Coronary artery (tissue), 2 donors: ENCODE results near the gene PRKAR2A.
"Not testable (repeated sequence)": the region's sequence is repeated elsewhere in the genome, so short reads cannot be mapped to it uniquely, and the experiment has no call there.

Experiments
- DNase-seq: peaks from one replicate; pipeline ENCODE4 v3.0.0-alpha.2; 2017; ENCODE audit warnings: low spot score
- H3K27ac ChIP-seq, 2 donors: fragments of 200-600 bp; sonication (generic); one replicate each; pipeline ENCODE4 v1.5.1; 2016 to 2019
- H3K4me3 ChIP-seq: fragments of 200-600 bp; sonication (generic); 2 replicates; pipeline ENCODE4 v1.5.1; 2016; ENCODE audit warnings: mild to moderate bottlenecking, moderate library complexity
- TF ChIP-seq, protein P1 (sequence below): fragments of 200-600 bp; sonication (generic); IDR thresholded peaks from one replicate; pipeline ENCODE4 v1.5.1; 2019; ENCODE audit warnings: antibody characterized with exemption

Gene PRKAR2A

DNA sequence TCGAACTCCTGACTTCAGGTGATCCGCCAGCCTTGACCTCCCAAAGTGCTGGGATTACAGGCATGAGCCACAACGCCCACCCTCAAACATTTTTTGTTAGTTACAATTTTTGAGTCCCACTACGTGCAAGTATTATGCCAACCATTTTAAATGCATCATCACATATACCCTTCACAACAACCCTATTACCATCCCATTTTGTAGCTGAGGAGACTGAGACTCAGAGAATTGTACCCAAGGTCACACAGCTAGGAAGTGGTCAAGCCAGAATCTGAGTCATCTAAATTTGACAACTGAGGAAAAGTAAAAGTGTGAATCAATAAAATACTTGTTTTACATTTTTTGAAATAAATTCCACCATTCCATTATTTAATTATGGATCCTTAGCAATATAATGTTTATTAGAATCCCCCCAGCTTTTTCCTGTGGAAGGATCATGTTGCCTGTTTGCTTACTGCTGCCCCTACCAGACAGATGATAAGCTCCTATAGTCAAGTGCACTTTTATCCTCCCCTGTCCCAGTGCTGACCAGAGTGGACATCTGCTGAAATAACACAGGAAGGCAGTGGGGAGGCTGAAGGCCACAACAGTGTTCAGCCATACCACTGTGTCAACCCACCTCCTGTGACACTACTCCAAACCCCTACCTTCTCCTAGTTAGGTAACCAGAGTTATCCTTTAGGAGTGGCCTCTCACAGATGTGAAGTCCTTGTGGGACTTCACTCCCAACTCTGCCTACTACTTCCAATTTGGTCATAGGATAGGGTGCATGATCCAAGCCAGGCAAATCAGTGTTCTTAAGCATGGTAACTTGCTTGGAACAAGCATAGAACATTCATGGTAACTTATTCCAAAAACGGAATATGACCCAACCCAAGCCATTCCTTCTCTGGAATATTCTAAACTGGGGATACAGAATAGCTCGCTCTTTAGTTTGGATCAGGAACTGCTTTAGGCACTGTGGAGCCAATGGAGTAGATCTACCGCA lies 28.1 kb downstream of the PRKAR2A start:
- DNase-seq = no peak
- Histone ChIP-seq H3K4me3 (no peak overlapping the region), H3K27ac (no peak overlapping the region)
- TF ChIP-seq, protein P1, sequence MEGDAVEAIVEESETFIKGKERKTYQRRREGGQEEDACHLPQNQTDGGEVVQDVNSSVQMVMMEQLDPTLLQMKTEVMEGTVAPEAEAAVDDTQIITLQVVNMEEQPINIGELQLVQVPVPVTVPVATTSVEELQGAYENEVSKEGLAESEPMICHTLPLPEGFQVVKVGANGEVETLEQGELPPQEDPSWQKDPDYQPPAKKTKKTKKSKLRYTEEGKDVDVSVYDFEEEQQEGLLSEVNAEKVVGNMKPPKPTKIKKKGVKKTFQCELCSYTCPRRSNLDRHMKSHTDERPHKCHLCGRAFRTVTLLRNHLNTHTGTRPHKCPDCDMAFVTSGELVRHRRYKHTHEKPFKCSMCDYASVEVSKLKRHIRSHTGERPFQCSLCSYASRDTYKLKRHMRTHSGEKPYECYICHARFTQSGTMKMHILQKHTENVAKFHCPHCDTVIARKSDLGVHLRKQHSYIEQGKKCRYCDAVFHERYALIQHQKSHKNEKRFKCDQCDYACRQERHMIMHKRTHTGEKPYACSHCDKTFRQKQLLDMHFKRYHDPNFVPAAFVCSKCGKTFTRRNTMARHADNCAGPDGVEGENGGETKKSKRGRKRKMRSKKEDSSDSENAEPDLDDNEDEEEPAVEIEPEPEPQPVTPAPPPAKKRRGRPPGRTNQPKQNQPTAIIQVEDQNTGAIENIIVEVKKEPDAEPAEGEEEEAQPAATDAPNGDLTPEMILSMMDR = no peak

DNA sequence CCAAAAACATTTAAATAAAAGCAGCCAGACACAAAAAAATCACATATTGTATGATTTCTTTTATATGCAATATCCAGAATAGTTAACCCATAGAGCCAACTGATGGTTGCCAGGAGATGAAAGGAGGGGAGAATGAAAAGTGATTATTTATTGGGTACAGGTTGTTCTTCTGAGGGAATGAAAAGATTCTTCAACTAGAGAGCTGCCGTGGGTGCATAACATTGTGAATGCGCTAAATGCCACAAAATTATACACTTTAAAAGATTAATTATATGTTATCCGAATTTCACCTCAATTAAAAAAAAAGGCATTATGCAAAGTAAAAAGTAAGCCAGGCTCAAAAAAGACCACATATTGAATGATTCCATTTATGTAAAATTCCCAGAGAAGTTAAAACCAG lies 36.1 kb downstream of the PRKAR2A start:
- TF ChIP-seq, protein P1 = no peak
- no peak overlapping the region for H3K4me3 ChIP-seq
- no peak for DNase-seq
- no peak overlapping the region for H3K27ac ChIP-seq

DNA sequence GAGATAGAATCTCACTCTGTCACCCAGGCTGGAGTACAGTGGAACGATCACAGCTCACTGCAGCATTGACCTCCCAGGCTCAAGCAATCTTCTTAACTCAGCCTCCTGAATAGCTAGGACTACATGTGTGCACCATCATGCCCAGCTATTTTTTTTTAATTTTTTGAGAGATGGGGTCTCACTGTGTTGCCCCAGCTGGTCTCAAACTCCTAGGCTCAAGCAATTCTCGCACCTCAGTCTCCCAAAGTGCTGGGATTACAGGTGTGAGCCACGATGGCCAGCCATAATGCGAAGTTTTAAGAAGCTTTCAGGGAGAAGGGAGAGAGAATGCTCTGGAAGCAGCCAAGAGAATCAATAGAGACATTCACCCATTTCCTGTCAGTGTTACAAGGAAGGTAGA lies 42.7 kb downstream of the PRKAR2A start:
- H3K4me3 ChIP-seq = no peak overlapping the region
- no peak overlapping the region for H3K27ac ChIP-seq

DNA sequence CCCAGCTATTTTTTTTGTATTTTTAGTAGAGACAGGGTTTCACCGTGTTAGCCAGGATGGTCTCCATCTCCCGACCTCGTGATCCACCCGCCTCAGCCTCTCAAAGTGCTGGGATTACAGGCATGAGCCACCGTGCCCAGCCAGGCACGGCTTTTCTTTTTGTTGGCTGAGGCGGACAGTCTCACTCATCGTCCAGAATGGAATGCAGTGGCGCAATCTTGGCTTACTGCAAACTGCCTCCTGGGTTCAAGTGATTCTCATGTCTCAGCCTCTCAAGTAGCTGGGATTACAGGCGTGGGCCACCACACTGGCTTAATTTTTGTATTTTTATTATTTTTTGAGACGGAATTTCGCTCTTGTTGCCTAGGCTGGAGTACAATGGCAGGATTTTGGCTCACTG lies 46.8 kb downstream of the PRKAR2A start:
- DNase-seq, H3K27ac ChIP-seq: not testable (repeated sequence)

More for the DNA sequence above, 42.7 kb downstream of the PRKAR2A start:
- TF ChIP-seq, protein P1 = no peak
- DNase-seq = no peak

DNA sequence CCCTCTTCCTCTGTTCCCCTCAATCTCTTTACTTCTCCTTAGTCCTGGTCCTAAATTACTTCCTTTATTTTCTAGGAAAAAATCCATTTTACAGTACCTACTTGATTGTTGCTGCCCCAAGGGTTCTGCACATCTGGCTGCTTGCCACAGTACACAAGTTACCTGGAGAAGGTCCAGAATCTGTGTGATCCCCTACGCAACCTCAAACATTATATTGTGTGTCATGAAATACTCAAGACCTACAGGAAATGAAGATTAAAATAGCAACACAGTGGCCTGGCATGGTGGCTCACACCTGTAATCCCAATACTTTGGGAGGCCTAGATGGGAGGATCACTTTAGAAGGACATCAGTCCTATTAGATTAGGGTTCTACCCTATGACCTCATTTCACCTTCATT lies 48.7 kb downstream of the PRKAR2A start:
- Histone ChIP-seq H3K4me3 (no peak overlapping the region), H3K27ac (no peak overlapping the region)
- DNase-seq = no peak
- TF ChIP-seq, protein P1 = no peak

More for the DNA sequence above, 46.8 kb downstream of the PRKAR2A start:
- H3K4me3 ChIP-seq = not testable (repeated sequence)

DNA sequence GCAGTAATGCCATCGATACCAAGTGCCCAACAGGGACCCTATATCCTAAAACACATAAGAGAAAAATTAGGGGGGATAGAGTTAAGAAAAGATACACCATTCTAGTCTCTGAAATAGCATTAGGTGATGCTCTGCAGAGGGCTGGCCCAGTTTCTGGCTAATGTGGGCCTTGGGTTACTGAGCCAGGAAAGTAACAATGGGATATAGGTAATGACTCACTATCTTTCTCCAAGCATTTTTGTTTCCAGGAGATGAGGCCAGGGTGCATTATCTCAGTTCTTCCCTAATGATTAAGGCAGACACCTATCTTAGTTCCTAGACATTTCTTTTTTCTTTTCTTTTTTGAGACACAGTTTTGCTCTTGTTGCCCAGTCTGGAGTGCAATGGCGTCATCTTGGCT lies 50.0 kb downstream of the PRKAR2A start:
- H3K27ac ChIP-seq = no peak overlapping the region
- H3K4me3 ChIP-seq = no peak overlapping the region
- TF ChIP-seq, protein P1 = no peak
- no peak for DNase-seq

DNA sequence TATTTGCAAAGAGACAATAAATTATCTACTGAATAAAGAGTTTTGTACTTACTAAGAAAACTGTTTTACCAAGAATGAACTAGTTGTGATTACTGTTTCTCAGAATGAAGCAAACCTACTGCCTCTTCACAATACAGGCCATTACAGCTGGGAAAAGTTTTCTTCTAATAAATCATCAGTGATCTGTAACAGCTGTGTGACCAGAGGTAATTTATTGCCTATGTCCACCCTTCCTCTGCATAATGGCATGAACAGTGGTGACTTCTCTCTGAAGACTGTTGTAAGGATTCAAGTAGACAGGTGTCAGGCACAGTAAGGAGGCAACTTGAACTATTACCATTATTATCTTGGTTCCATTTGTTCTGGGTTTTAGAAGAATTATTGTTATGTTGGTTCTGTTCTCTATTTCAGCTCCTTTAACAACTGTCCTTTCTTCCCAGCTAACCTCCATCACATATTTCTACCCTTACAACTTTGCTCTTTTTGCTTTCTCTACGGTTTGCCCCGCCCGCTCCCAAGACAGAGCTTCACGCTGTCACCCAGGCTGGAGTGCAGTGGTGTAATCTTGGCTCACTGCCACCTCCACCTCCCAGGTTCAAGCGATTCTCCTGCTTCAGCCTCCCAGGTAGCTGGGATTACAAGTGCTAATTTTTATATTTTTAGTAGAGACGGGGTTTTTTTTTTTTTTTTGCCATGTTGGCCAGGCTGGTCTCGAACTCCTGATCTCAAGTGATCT lies 51.5 kb downstream of the PRKAR2A start:
- TF ChIP-seq, protein P1 = no peak
- Histone ChIP-seq H3K27ac (no peak overlapping the region), H3K4me3 (no peak overlapping the region)
- DNase-seq = no peak

DNA sequence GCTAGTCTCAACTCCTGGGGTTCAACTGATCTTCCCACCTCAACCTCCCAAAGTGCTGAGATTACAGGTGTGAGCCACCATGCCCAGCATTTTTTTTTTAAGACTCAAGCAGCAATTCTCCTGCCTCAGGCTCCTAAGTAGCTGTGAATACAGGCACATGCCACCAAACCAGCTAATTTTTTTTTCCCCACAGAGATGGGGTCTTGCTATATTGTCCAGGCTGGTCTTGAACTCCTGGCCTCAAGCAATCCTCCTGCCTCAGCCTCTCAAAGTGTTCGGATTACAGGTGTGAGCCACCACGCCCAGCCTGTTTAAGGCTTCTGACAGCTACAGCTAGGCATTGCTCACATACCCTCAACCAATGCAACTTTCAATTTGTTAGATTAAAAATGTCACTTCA lies 54.2 kb downstream of the PRKAR2A start:
- H3K4me3 ChIP-seq, DNase-seq, H3K27ac ChIP-seq: not testable (repeated sequence)
